ACC112 (cell line): Measurements from ENCODE around the gene COL6A1.
"Not testable (repeated sequence)": the region's sequence is repeated elsewhere in the genome, so short reads cannot be mapped to it uniquely, and the experiment has no call there.

Source experiments
- H2AFZ ChIP-seq: fragments of 200-600 bp; sonication (generic); one replicate; pipeline ENCODE4 v1.6.0; 2017; ENCODE audit warnings: antibody characterized with exemption, low read length; ENCODE audit not compliant: unreplicated experiment
- H3K27ac ChIP-seq: fragments of 200-600 bp; sonication (generic); 2 replicates; pipeline ENCODE4 v1.5.1; 2014; ENCODE audit warnings: low read depth, mild to moderate bottlenecking, antibody characterized with exemption, low read length, moderate library complexity
- H3K27me3 ChIP-seq: fragments of 200-600 bp; sonication (generic); 2 replicates; pipeline ENCODE4 v1.6.1; 2014; ENCODE audit warnings: mild to moderate bottlenecking, antibody characterized with exemption, low read length, moderate library complexity, mixed read lengths; ENCODE audit not compliant: insufficient read depth
- H3K36me3 ChIP-seq: fragments of 200-600 bp; sonication (generic); 2 replicates; pipeline ENCODE4 v1.6.1; 2016; ENCODE audit warnings: mild to moderate bottlenecking, antibody characterized with exemption, low read length, moderate library complexity, mixed read lengths; ENCODE audit not compliant: insufficient read depth
- H3K4me1 ChIP-seq: fragments of 200-600 bp; sonication (generic); one replicate; pipeline ENCODE4 v1.6.1; 2016; ENCODE audit warnings: low read length, mixed read lengths; ENCODE audit not compliant: insufficient read depth, unreplicated experiment, control insufficient read depth
- H3K4me3 ChIP-seq: fragments of 200-600 bp; sonication (generic); 2 replicates; pipeline ENCODE4 v1.5.1; 2014; ENCODE audit warnings: mild to moderate bottlenecking, low read depth, low read length
- H3K79me2 ChIP-seq: fragments of 200-600 bp; sonication (generic); one replicate; pipeline ENCODE4 v1.6.0; 2016; ENCODE audit warnings: low read length; ENCODE audit not compliant: control insufficient read depth, unreplicated experiment, insufficient read depth

COL6A1 gene

GRCh38 chr21:45957981-45958600 lies 23.5 kb upstream of the COL6A1 start:
- peak overlapping the region; percentile 88 for H3K27ac ChIP-seq

DNA sequence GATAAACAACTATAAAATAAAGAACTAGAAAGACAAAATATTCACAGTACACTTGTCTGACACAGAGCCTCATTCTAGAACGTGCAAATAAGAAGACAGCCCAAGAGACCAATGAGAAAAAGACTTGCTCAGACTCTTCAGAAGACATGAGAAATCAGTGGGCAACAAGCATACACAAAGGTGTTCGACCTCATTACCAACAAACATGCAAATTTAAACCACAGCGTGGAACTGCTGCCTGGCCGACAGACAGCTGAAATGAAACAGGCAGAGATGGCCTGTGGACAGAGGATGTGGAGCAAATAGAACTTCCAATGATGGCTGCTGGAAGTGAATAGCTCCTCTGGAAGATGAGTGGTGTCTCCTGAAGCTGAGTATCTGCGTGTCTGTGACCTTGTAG lies 22.4 kb upstream of the COL6A1 start:
- peak overlapping the region; percentile 90 for H2AFZ ChIP-seq

More at GRCh38 chr21:45957981-45958600, 23.5 kb upstream of the COL6A1 start:
- Histone ChIP-seq H3K4me3 (peak overlapping the region; percentile 67), H3K27me3 (no peaks in the 10 kb centered on the region), H3K79me2 (no peaks in the 10 kb centered on the region), H2AFZ (peak overlapping the region; percentile 90), H3K4me1 (peaks cover 28% of the 10 kb centered on the region), H3K36me3 (no peaks in the 10 kb centered on the region)

GRCh38 chr21:45959779-45960390 lies 21.7 kb upstream of the COL6A1 start:
- Histone ChIP-seq H2AFZ (no peak overlapping the region), H3K36me3 (no peaks in the 10 kb centered on the region), H3K4me1 (peaks cover 19% of the 10 kb centered on the region), H3K79me2 (no peaks in the 10 kb centered on the region), H3K27ac (no peak overlapping the region), H3K4me3 (no peak overlapping the region), H3K27me3 (no peaks in the 10 kb centered on the region)

More for the DNA sequence above, 22.4 kb upstream of the COL6A1 start:
- Histone ChIP-seq H3K27ac (peak overlapping the region; percentile 88; the same call in 1 of the 2 replicates), H3K4me1 (peaks cover 24% of the 10 kb centered on the region), H3K4me3 (no peak overlapping the region), H3K36me3 (no peaks in the 10 kb centered on the region), H3K79me2 (no peaks in the 10 kb centered on the region), H3K27me3 (no peaks in the 10 kb centered on the region)

DNA sequence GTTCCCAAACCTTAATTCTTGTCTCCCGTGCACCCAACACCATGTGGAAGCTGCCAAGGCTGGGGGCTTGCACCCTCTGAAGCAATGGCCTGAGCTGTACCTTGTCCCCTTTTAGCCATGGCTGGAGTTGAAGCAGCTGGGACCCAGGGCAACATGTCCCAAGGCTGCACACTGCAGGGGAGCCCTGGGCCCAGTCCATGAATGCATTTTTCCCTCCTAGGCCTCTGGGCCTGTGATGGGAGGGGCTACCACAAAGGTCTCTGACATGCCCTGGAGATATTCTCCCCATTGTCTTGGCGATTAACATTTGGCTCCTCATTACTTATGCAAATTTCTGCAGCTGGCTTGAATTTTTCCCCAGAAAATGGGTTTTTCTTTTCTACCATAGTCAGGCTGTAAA lies 20.2 kb upstream of the COL6A1 start:
- H3K27ac ChIP-seq, H3K36me3 ChIP-seq, H2AFZ ChIP-seq, H3K79me2 ChIP-seq, H3K4me3 ChIP-seq, H3K27me3 ChIP-seq: not testable (repeated sequence)
- peaks cover 19% of the 10 kb centered on the region for H3K4me1 ChIP-seq

DNA sequence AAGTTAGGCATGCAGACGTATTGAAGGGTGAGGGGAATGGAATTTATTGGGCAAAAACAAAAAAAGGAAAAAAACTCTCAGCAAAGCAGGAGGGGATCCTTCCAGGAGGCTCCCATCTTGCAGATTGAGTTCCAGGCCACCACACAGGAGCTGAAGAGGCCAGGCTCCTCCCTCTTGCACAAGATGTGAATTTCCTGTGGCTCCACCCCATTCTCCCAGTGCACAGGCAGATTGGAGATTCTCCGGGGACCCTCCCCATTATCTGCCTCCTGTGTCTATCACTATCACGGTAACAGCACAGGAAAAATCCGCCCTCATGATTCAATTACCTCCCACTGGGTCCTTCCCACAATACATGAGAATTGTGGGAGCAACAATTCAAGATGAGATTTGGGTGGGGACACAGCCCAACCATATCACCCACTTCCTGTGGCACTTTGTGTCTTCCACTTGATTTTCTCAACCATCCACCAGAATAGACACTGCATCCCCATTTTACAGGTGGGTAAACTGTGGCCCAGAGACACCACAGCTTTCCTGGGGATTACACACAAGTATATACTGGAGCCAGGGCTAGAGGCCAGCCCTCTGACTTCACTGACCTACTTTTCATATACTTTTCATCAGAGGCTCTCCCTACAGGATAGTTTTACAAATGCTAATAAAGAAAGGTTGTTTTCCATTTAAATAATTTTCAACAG lies 18.9 kb upstream of the COL6A1 start:
- no peaks in the 10 kb centered on the region for H3K79me2 ChIP-seq
- H3K4me1 ChIP-seq = peaks cover 16% of the 10 kb centered on the region
- H3K27ac ChIP-seq = no peak overlapping the region
- H3K4me3 ChIP-seq = no peak overlapping the region
- no peaks in the 10 kb centered on the region for H3K36me3 ChIP-seq
- no peaks in the 10 kb centered on the region for H3K27me3 ChIP-seq
- no peak overlapping the region for H2AFZ ChIP-seq

DNA sequence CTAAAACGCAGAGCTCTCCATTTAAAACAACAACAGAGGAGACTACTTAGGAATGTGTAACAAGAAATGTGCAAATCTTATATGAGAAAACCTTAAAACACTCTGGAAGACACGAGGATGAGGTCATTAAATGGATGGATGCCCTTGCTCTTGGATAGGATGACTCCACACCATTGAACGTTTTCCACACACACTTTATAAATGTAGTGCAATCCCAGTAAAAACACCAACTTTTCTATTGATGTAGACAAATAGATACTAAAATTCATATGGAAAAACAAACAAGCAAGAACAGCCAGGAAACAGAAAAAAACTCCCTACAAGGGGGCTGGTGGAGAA lies 18.4 kb upstream of the COL6A1 start:
- H3K79me2 ChIP-seq = no peaks in the 10 kb centered on the region
- no peaks in the 10 kb centered on the region for H3K36me3 ChIP-seq
- H2AFZ ChIP-seq = no peak overlapping the region
- H3K27ac ChIP-seq = no peak overlapping the region
- H3K27me3 ChIP-seq = no peaks in the 10 kb centered on the region
- H3K4me1 ChIP-seq = peaks cover 11% of the 10 kb centered on the region
- no peak overlapping the region for H3K4me3 ChIP-seq

- Histone ChIP-seq H3K79me2 (no peaks in the 10 kb centered on the region), H3K27ac (no peak overlapping the region), H3K4me1 (no peaks in the 10 kb centered on the region), H2AFZ (no peak overlapping the region), H3K27me3 (no peaks in the 10 kb centered on the region), H3K4me3 (no peak overlapping the region), H3K36me3 (no peaks in the 10 kb centered on the region)
Observed at GRCh38 chr21:45964649-45965048, 16.9 kb upstream of the COL6A1 start.

DNA sequence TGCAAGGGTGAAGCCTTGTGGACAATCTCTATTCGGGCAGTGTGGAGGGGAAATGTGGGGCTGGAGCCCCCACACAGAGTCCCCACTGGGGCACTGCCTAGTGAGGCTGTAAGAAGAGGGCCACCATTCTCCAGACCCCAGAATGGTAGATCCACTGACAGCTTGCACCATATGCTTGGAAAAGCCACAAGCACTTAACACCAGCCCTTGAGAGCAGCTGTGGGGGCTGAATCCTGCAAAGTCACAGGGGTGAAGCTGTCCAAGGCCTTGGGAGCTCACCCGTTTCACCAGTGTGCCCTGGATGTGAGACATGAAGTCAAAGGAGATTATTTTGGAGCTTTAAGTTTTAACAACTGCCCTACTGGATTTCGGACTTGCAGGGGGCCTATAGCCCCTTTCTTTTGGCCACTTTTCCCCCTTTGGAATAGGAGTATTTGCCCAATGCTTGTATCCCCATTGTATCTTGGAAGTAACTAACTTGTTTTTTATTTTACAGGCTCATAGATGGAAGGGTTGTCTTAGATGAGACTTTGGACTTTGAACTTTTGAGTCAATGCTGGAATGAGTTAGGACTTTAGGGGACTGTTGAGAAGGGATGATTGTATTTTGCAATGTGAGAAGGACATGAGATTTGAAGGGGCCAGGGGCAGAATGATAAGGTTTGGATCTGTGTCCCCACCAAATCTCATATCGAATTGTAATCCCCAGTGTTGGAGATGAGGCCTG lies 16.3 kb upstream of the COL6A1 start:
- no peaks in the 10 kb centered on the region for H3K27me3 ChIP-seq
- no peaks in the 10 kb centered on the region for H3K36me3 ChIP-seq
- no peak overlapping the region for H3K4me3 ChIP-seq
- H3K27ac ChIP-seq = no peak overlapping the region
- H3K79me2 ChIP-seq = no peaks in the 10 kb centered on the region
- no peaks in the 10 kb centered on the region for H3K4me1 ChIP-seq
- H2AFZ ChIP-seq = no peak overlapping the region

- H3K36me3 ChIP-seq = no peaks in the 10 kb centered on the region
- H3K4me1 ChIP-seq = peaks cover 14% of the 10 kb centered on the region
- H3K27me3 ChIP-seq = no peaks in the 10 kb centered on the region
- no peak overlapping the region for H2AFZ ChIP-seq
- no peaks in the 10 kb centered on the region for H3K79me2 ChIP-seq
- no peak overlapping the region for H3K27ac ChIP-seq
- no peak overlapping the region for H3K4me3 ChIP-seq
Observed at GRCh38 chr21:45966791-45967394, 14.7 kb upstream of the COL6A1 start.

DNA sequence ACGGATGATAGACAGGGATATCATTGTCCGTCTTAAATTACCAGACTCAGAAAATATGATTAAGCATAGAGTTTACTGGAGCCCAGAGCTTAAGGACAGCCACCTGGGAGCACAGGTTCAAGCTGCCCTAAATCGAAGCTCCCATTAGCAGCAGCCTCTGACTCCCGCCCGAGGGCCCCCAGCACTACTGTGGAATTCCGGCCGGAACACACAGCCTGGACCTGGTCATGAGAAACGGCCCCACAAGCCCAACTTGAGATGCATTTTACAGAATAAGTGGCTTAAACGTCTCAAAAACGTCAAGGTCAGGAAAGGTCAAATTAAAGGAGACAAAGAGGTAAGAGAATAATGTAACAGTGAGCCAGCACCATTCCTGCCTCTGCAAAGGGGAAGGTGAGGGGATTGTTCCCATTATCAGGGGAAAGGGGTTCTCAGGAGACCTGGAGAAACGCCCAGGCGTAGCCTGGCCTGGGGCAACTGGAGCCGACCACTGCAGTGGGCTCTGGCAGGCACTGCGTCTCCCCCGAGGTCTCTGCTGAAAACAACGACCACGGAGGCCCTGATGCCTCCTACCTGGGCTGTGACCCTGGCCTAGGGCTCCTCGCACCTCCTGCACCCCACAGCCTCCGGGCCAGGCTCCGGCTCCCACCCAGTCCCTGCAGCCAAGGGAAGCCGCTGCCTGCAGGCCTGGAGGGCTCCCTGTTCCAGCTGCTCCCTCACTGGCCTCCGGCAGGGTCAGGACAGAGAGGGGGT lies 11.5 kb upstream of the COL6A1 start:
- Histone ChIP-seq H2AFZ (peak overlapping the region; percentile 66), H3K27me3 (no peaks in the 10 kb centered on the region), H3K27ac (no peak overlapping the region), H3K79me2 (no peaks in the 10 kb centered on the region), H3K4me3 (no peak overlapping the region), H3K4me1 (peaks cover 41% of the 10 kb centered on the region), H3K36me3 (no peaks in the 10 kb centered on the region)
